Right hindlimb (tissue), 1 donor: ENCODE results near the gene PHF19.

Source experiments
- DNase-seq: peaks from one replicate; pipeline ENCODE4 v3.0.0-alpha.2; 2018

PHF19 gene

DNA sequence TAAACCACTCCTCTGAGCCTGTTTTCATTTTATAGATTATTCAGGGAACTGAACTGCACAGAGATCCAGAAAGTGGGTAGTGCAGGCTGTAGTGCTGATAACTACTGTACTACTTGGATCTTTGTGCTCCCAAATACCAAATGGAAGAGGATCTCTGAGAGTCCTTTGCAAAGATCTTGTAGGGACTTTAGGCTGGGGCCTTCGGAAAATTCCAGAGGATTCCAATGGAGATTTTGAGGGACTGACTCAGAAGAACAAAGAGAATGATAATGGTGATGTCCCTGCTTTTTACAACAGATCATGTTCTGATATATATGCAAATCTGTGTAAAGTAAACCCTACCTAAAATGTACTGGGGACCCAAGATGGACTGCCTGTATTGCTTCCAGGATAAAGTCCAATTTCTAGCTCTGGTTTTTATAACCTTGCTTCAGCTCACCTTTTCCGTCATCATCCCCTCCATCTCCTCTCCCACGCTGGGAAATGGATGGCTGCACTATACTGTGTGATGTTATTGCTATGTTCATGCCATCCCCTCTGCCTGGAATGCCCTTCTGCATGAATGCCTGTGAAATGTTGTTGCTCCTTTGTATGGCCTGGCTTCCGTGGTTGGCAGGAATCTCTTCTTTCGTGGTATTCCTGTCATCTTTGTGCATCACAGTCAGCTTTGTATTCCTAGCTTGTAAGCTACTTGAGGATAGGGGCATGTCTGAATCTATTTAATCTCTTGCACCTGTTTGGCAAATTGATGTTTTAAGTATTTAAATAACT is 24.6 kb downstream of the PHF19 start:
- no peak for DNase-seq

DNA sequence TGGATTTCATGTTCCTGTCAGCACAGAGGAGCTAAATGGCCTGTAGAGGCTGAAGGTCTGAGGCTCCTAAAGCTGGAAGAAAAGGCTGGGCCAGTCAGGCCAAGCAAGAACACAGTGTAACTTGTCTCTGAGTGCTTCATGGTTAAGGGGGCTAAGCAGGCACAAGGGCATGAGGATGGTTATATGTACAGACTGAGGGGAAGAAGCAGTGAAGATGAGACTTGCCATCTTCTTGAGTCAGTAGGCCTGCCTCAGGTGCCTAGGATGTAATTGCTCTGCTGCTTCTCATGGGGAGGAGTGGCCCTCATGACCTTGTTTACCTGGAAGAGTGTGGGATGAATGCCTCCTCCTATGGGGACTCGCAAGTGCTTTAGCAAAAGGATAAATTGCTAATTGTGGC is 25.5 kb downstream of the PHF19 start:
- no peak for DNase-seq

DNA sequence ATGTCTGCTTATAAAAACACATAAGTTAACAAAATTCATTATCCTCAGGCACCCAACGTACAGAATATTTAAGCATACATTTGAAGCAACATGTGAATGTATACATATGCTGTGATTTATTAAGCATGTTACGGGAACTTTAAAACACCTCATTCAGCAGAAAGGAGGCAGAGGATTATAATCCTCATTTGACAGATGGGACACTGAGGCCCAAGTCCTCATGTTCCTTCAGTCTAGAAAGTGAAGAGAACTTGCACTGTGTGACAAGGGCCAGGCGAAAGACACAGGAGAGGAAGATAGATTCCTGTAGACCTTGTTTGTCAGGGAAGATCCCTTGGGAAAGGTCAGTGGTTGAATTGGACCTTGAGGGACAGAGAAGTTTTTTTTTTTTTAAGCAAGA is 26.7 kb downstream of the PHF19 start:
- no peak for DNase-seq

DNA sequence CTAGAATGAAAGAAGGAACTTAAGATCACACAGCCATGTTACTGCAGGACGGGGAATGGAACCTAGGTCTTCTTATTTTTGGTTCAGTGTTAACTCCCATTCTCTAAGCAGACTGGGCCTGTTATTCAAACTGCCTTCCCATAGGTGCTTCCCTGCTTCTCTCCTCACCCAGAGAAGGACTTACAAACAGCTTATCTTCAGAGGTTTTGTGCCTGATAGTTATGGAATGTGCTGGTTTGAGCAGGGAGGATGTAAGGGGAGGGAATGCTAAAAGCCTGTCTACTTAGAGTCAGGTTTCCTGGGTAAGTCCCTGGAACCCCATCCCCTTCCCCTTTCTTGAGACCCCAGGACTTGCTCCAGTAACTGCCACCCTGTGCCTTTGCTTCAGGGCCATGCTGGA is 30.1 kb downstream of the PHF19 start:
- DNase-seq, result no peak

DNA sequence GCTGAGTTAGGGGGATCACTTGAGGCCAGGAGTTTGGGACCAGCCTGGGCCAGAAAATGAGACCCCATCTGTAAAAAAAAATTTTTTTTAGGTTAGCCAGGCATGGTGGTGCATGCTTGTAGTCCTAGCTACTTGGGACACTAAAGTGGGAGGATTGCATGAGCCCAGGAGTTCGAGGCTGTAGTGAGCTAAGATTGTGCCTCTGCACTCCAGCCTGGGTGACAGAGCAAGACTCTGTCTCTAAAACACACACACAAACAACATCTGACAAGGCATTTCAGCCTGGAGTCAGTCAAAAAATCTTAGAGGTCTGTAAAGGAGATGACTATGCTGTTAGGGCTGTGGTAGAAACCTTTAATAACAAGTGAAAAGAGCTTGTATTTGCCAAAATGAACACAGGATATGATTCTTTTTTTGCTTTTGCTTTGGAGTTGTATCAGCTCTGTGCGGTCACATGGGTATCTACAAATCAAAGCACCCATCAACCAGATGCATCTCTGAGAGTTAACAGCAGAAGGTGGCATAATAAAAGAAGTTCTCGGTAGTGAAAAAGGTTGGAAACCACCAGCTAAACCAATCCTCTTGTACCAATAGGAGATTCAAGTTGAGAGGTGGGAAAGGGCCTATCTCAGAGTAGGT is 30.6 kb downstream of the PHF19 start:
- no peak for DNase-seq

DNA sequence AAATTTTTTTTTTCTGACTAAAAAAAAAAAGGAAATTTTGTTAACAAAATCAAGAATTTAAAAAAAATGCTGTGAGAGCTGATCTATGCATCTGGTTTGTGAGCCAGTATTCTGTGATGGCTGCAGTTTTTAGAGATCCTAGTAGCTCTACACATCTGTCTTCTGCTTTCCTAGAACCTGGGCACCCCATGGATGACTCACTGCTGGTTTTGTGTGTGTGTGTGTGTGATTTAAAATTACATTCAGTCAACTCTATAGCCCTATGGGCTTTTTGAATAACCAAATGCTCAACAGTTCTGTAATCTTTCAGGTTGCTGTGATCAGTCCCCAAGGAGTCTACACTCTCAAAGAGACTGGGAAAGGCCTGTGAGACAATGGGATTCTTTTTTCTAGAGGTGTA is 31.7 kb downstream of the PHF19 start:
- DNase-seq, result no peak

DNA sequence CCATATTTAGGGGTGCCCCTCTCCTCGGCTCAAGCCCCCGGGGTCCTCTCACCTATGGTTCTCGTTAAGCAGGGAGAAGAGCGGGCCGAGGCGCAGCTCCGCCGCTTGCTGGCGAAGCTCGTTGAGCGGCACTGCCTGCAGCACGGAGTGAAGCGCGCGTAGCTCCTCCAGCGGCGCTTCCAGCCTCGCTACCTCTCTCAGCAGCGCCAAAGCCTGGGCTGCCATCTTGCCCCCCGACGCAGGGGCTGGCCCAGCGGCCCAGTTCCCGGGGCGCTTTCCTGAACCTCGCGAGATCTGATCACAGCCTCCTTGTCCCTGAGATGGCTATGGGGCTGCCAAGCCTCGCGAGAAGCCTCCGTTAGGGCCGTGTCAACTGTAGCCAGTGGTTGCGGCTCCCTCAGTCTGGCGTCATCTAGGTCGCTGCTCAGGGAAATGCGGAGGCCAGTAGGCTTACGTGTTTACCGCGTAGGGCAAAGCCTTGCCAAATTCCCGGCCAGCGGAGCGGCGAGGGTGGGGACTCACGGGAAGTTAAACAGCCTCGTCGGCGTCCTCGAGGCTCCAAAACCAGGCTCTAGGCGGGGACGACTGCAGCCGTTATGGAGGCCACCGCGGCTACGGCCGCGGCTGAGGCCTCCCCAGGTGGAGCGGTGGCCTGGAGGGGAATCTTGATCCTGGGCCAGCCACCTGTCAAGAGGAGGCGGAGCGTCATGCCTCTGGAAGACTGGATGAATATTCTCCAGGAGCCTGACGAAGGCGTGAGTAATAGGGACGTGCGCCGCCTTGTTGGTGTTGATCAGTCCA is 34.1 kb downstream of the PHF19 start, which contains the start of gene PSMD5:
PSMD5 (minus strand) TSS at position 238 of the 801 bp plus-strand sequence; CDS start at position 225, 13 bp downstream.
- peak; percentile 99 for DNase-seq

DNA sequence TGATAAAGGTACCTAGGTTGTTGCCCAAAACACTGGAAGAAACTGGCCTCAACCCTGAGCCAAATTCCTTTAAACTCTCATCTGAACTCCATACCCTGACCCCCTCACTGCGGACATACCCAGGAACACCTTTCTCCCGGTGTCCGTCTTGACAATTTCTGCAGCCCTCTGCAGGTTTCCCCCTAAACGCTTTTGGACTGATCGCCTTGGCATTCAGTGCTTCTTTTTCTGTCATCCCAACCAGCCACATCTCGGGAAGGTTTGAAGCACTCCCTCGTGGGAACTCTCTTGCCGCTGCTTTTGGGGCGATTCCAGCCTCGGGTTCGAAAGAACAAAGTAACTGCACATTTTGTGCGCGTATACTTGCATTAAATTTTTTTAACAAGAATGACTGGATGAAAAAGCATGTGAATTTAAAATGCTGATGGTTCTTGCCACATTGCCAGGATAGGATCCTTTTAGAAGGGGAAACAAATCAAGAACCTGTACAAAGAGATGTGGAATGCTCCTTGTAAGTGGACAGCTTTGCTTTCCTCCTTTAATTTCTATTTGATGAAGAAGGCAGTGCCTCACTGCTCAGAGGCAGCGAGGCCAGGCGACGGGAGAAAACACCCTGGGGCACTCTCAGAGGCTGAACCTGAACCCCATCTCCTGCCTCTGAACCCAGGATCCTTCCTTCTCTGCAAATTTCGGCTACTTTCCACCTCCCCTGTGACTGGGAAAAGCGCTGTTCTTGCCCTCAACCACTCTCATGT is 34.9 kb downstream of the PHF19 start:
- no peak for DNase-seq

DNA sequence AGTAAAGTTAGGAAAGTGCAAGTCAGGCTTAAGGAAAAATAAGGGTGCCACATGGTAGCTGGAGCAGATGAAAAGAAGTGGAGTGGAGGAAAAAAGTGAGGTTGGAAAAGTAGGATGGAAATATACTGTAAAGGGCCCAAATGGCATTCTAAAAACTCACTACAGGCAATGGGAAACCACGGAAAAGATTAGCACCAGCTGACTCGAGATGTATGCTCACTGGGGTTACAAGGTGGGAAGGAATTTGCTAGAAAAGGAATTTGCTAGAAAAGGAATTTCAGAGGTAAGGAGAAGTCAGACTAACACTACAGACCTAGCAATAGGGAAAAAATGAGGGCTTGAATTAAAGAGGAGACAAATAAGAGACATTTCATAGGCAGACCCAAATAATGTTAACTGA is 37.8 kb downstream of the PHF19 start:
- DNase-seq, result no peak

DNA sequence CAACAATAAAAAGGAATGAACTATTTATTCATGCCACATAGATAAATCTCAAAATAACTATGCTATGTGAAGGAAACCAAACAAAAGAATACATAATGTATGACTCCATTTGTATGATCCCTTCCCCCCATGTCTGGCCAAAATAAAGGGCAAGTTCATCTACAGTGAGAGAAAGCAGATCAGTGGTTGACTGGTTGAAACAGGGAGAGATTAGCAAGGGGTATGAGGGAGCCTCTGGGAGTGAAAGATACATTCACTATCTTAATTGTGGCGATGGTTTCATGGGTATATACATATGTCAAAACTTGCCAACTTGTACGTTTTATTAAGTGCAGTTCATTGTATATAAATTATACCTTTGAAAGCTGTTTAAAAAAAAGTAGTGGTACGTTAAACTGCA is 39.1 kb downstream of the PHF19 start:
- DNase-seq, result no peak

DNA sequence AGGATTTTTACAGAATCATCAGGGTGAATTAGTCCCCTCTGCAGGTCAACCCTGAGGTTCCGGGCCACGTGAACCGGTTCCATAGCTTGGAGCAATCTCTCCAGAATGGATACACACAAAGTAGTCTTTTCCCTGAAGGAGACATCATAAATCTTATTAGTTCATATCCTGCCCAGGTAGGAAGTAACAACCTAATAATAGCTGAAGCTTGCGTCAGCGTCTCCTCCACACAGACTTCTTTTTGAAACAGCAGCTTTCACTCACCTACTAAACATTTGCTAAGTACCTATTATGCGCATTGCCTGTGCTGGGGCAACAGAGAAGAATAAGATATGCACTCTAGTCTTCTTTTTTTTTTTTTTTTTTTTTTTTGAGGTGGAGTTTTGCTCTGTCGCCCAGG is 43.7 kb downstream of the PHF19 start:
- DNase-seq, result no peak

DNA sequence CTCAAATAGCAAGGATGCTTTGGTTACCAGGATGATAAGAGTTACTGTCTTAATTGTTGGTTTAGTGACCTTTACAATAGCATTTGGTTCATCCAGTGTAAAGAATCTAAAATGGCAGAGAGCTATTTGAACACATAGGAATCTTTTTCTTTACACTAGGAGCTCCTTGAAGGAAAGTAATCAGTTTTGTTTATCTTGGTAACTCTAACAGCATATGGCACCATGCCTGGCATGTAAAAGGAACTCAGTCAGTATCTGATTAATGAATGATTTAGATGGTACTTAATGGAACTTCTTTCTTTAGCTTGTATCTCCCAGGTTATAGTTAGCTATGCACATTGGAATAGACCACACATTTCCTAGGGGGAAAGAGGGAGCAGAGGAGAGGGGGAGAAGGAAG is 44.2 kb downstream of the PHF19 start:
- no peak for DNase-seq

DNA sequence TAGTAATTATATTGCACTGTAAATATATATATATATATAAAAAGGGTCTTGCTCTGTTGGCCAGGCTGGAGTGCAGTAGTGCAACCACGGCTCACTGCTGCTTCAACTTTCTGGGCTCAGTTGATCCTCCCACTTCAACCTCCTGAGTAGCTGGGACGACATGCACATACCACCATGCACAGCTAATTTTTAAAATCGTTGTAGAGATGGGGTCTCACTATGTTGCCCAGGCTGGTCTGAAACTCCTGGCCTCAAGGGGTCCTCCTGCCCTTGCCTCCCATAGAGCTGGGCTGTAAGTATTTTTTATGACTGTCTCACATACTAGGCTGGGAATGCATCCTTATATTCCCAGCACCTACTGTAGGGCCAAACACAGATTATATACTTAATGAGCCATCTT is 46.1 kb downstream of the PHF19 start:
- DNase-seq, result no peak

DNA sequence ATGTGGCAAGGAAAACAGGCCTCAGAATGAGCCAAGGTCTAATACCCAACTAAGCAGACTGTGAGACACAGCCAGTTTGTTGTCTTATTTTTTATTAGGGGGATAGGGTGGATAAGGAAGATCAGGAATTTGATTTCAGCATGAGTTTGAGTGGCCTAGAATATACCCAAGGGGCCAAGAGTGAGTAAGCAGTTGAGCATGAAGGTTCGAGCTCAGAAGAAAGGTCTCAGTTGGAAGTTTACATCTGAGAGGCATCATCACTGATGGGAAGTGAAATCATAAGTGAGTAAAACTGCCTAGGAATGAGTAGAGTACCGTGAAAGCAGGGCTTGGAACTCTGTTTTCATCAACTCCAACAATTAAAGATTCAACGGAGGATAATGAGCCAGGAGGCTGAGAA is 46.8 kb downstream of the PHF19 start:
- DNase-seq, result no peak

DNA sequence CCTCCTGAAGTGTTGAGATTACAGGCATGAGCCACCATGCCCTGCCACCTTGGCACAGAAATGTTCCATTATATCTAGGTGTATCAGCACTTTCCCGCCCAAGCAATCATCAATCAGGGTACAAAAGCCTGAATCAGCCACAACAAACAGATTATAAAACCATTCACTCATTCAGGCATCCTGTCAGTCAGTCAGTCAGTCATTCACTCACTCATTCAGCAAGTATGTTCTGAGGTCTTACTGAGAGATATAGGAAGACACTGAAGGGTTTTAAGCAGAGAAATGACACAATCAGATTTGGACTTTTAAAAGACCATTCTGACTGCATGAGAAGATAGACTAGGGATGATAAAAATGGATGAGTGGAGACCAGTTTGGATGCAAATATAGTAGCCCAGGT is 47.3 kb downstream of the PHF19 start:
- DNase-seq, result no peak

DNA sequence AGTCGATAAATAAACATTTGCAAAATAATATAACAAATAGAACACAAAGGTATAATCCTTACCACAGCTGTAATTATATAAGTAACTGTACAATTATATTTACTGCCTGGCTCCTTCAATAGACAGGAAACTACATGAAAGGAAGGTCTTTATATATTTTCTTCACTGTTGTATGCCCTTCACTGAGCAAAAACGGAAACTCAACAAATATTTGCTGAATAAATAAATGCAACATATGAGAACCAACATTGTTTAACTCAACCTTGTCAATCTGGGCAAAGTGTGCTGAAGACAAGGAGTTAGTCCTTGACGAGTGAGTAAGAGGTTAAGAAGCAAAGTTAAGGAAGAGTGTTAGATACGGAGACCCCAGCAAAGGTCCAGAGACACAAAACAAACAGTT is 56.9 kb downstream of the PHF19 start:
- DNase-seq, result no peak

DNA sequence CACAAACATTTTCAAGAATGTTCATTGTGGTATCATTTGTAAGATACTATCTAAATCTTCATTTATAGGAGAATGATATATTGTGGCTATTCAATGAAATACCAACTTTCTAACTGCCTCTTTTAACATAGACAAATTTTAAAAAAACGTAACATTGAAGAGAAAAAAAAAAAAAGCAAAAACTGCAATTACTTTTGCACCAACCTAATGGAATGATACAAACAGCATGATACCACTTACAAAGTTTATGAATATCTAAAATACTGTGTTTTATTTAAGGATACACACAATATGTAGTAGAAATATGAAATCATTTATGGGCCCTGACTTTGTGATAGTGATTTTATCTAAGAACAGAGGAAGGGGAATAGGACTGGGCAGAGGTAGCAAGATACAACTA is 58.4 kb downstream of the PHF19 start:
- DNase-seq, result no peak

DNA sequence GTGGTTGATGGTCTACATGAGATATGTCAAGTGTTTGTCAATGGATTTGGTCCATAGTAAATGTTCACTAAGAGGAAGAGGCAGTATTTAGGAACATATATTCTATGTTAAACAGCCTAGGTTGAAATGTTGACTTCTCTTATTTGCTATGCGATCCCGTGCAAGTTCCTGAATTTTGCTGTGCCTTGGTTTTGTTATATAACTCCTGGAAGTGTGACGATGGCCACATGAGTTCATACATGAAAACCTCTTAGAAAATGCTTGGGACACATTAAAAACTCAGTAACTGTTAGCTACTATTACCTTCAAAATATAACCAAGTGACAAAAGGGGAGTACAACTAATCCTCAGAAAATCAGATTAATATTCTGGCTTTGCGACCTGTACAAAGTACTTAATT is 61.9 kb downstream of the PHF19 start:
- no peak for DNase-seq

DNA sequence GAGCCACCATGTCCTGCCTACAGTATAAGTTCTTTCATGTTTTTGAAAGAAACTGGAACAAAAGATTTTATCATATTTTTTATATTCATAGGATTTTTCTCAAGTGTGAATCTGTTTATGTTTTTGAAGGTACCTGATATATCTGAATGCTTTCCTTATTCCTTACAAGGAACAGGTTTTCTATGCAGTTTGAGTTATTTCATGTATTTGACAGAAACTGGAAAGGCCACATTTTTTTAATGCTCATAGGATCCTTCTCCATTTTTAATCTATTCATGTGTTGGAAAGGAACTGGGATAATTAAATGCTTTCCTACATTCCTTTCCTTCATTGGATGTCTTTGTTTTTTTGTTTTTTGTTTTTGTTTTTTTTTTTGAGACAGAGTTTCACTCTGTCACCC is 68.1 kb downstream of the PHF19 start:
- DNase-seq, result no peak

DNA sequence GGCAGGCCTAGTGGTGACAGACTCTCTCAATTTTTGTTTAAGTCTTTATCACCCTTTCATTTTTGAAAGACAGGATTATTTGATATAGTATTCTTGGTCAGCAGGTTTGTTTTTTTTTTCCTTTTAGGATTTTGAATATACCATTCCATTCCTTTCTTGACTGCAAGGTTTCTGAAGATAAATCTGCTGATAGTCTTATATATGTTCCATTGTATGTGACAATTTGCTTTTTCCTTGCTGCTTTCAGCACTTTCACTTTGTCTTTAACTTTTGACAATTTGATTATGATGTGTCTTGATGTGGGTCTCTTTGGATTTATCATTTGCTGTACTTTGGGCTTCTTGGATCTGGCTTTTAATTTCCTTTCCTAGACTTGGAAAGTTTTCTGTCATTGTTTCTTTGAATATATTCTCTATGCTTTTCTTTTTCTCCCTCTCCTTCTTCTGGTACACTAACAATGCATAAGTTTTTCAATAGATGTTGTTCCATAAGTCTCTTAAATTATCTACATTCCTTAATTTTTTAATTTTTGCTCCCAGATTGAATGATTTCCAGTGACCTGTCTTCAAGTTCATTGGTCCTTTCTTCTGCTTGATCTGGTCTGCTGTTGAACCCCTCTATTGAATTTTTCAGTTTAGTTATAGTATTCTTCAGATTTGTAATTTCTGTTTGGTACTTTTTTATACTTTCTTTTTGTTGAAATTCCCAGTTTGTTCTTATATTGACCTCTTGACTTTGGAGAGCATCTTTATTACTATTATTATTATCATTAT is 69.2 kb downstream of the PHF19 start:
- no peak for DNase-seq
